Activated CD4-positive, alpha-beta T cell treated with anti-CD3 and anti-CD28 coated beads for 24 hours (primary cell): ENCODE results near the gene CELA1.
A peak's percentile ranks its signal among the peaks of the same experiment; 100 is the strongest.

ENCODE experiments used
- DNase-seq, 2 donors: peaks; one replicate each; pipeline ENCODE4 v3.0.0-alpha.2; 2020; ENCODE audit warnings: low read depth in 2 of 2

CELA1 gene

GRCh38 chr12:51346581-51346980 lies at the start of gene CELA1:
Gene CELA1 (minus strand): TSS chr12:51346679. CDS start chr12:51346638, 41 bp downstream.
- DNase-seq: no peak

DNA sequence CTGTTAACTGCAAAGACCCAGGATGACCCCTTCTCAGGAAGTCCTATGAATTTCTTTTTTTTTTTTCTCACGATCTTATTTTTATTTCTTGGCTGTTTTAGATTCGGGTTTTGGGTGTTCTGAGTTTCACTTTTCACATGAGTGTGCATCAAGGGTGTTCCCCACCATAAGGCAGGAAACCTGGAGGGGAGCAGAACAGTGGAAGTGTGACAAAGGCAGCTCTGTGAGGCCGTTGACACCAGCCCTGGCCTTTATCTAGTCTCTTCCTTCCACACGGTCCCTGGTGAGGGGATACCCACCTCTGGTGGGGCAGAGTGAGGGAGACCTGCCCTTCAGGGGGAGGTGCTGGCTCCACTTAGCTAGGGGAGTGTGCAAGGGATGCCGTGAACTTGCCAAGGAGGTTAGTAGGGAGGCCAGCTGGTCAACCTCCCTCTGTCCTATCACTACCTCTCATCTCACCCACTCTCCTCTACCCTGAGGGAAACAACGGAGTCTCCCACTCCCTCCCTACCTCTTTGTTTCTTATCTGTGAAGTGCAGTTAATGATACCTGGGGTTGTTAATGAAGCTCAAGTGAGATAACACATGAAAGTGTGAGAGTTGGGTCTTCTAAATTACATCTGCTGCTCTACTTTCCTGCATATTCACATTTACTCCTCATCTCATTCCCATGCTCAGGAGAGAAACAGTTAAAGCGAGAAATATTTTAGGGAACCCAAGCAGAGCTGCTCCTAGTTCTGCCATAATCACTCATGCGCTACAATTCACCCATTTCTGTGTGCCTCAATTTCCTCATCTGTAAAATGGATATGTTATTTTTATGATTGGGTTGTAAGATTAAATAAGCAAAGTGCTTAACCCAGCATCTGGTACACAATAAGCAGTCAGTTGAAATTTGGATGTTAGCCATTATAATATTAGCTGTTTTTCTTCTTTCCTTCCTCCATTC lies 49.1 kb upstream of the CELA1 start:
- DNase-seq: no peak

DNA sequence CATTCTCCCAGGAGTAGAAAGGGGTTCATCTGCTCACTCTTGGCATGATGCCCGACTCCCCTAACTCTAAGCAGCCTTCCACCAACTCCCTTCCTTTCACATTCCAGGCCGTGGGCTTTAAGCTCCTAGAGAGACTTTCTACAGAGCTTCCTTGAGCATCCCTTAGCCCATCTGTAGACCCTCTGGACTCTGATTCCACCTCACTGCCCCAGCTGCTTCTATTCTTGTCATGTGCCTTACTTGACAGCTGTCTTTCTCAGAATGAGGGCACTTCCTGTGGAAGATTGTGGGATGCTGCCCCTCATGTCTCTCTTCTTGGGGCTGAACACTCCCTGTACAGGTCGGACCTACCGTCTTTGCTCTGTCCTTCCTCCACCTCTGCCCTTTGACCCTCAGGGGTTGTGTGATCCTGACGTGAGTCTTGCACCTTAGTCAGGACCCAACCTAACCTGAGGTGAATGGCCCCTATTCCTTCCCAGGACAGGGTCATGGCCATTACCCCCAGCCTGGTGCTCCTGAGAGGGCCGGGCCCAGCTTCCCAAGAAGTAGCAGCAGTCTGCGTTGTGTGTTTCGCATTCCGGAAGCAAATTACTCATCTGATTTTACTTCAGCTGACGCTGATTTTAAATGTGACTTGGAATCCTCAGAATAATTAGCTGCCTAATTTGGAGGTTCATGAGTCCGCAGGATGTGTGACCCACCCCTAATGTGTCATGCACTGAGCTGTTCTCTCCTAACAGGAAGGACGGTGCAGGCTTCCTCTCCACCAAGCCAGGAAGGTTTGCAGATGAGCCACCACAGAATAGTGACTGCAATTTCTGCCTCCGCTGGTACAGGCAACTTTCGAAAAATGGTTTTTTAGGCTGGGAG lies 47.4 kb upstream of the CELA1 start:
- no peak for DNase-seq

DNA sequence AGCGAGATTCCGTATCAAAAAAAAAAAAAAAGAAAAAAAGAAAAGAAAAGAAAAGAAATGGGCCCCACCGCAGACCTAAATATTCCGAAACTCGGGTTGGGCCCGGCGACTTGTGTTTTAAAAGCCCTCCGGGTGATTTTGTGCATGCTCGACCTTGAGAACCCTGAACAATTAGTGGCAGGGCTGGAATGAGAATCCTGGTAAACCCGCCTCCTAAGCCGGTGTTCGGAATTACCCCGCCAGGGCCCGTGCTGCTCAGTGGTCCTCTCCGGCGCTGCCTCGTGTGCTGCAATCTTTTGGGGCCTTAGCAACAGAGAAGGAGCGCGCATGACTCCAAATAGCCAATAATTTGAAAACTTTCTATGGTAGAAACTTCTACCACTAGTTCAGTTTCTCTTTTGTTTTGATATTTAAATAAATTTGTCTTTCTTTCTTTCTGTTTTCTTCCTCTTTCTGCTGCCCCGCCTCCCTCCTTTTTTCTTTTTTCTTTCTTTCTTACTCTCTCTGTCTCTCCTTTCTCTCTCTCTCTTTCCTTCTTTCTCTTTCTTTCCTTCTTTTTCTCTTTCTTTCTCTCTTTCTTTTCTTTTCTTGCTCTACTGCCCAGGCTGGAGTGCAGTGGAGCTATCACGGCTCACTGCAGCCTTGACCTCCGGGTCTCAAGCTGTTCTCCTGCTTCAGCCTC lies 46.2 kb upstream of the CELA1 start:
- no peak for DNase-seq

DNA sequence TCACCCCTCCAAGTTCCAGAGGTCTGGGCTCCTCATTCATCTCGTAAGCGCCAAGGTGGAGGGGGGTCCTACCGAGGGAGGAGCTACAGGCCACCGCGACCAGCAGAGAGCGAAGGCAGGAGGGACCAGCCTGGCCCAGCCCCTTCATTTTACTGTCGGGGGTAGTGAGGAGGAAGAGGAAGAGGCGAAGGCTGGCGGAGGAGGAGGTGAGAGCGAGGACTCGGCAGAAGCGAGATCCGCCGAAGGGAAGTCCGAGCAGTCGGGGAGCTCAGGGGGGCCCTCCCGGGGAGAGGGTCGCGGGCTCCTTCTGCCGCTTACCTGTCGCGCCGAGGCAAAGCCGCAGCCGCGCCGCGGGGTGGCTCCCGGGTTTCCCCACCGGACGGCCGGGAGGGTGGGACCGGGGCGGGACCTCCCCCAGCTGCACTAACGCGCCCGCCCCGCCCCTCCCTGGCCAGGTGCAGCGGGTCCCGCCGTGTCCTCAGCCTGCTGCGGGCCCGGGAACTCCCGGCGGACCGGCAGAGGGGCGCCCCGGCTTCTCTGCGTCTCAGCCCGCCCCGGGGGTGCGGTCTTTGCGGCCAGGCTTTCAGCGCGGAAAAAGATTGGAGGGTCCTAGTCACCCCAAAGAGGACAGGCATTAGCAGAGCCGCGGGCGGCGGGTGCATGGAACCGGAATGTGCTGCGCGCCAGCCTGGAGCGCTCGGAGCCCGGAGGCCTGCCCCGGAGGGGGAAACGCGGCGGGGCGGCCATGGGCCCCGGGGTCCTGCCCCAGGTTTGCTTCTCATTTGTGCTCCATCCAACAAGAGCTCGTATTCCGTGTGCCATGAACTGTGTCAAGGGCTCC lies 45.0 kb upstream of the CELA1 start, which contains the start of gene GALNT6:
Gene GALNT6, minus strand, starts transcription at position 124 of the 841 bp plus-strand sequence. CDS start 11,625 bp downstream, outside the sequence.
- peak; percentile 47 to 56 for DNase-seq

- no peak for DNase-seq
Measured at GRCh38 chr12:51390891-51391282, 44.4 kb upstream of the CELA1 start.

DNA sequence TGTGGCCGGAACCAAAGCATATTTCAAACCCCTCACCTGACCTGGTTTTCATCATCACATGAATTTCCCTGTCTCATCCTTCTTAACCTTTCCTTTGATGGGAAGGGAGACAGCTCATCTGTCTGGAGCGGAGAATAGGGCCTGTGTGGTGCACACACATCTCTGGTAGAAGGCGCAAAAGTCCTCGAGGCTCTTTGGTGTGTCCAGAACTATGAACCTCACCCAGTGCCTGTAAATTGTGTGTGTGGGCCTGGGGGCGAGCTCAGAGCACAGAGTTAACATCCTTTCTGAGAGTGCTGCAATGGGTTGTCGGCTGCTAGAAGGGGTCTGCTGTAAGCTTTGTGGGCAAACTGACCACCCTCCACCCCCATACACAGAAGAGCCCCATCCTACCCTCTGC lies 44.0 kb upstream of the CELA1 start:
- no peak for DNase-seq

- DNase-seq: no peak
Measured at GRCh38 chr12:51389302-51389999, 43.0 kb upstream of the CELA1 start.

- no peak for DNase-seq
Measured at GRCh38 chr12:51388846-51389245, 42.4 kb upstream of the CELA1 start.

GRCh38 chr12:51388069-51388799 lies 41.8 kb upstream of the CELA1 start:
- no peak for DNase-seq

- no peak for DNase-seq
Measured at GRCh38 chr12:51386351-51386750, 39.9 kb upstream of the CELA1 start.

- no peak for DNase-seq
Measured at GRCh38 chr12:51383269-51383905, 36.9 kb upstream of the CELA1 start.

GRCh38 chr12:51382173-51382572 lies 35.7 kb upstream of the CELA1 start:
- no peak for DNase-seq

- no peak for DNase-seq
Measured at GRCh38 chr12:51381226-51382079, 35.0 kb upstream of the CELA1 start.

DNA sequence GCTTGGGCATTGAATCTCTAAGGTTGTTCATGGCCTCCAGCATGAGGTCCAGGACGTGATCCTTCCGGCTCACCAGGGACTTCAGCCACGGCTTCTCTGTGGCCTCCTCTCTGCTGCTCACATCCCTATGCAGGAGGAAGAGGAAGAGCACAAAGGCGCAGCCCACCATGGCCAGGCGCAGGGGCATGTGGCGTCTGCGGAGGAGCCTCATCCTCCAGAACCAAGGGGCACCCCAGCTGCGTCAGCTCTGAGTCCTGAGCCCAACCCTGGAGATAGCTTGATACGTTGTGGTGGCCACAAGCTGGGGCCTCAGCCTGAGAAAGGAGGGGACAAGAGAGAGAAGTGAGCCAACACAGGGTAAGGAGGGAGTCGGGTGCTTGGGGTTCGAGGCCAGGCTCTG lies 33.1 kb upstream of the CELA1 start:
- no peak for DNase-seq

GRCh38 chr12:51378749-51379148 lies 32.3 kb upstream of the CELA1 start:
- DNase-seq: no peak

DNA sequence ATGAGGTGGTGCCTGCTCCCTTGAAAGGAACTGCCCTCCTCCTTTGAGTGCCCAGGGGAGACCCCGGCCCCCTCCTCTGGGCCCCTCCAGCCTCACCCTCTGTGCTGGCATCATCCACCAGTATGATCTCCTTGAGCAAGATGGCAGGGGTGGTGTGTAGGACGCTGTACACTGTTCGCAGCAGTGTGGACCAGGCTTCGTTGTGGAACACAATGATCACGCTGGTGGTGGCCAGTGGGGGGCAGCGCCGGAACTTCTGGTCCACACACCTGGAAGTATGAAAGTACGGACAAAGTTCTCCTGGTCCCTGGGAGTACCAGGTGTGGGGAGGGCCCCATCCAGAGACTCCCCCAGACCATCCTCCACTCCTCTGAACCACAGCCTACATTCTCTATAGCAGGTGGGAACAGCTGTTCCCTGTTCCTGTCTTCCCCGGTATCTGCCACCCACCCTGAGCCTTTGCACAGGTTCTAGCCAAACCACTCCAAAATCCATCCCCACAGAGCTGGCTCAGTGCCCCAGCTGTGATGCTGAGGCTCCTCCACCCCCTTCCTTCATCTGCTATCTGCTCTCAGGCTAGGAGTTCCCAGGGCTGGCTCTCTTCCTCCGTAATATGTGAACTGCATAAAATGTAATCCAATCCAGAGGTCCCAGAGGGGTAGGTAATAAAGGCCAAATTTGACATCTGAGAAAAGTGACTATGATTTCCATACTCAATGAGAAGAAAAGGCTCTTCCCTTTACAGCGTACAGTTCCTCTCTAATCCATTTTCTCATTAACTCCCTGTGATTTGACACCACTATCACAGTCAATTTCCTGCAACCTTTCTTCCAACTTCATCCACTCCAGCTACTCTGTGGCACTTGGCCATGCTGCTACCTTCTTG lies 30.9 kb upstream of the CELA1 start:
- no peak for DNase-seq
